ENCODE measurements around the gene C22orf15. TPM values are rescaled to one million over a fixed set of nuclear protein-coding genes. Genes with fewer than 3 reads are reported as not detected.
A peak's percentile ranks its signal among the peaks of the same experiment; 100 is the strongest.
"Not testable (repeated sequence)": the region's sequence is repeated elsewhere in the genome, so short reads cannot be mapped to it uniquely, and the experiment has no call there.

Gene C22orf15
- total and polyA plus RNA-seq, 5 donors from 2014 or later: 0.76 to 1.6 (median 0.88) TPM

- Histone ChIP-seq H3K9me3 (ENCODE audit: control insufficient read depth in 2 of 2, low read length in 2 of 2) (no peaks in the 10 kb centered on the region), H3K4me3 (ENCODE audit: low read depth, low read length) (no peak overlapping the region), H3K36me3 (ENCODE audit: control insufficient read depth, insufficient read depth, low read length) (peaks cover 9% of the 10 kb centered on the region), H3K4me1 (ENCODE audit: control insufficient read depth, insufficient read depth, low read length, poor library complexity, severe bottlenecking) (peaks cover 16% of the 10 kb centered on the region), H3K27ac (ENCODE audit: insufficient read depth, low read length, poor library complexity, severe bottlenecking) (no peak overlapping the region), H3K27me3 (ENCODE audit: control insufficient read depth, insufficient read depth, low read length) (no peaks in the 10 kb centered on the region)
- H3K27ac Mint-ChIP-seq: no peak overlapping the region
- H3K9me3 Mint-ChIP-seq: peaks cover 0 to 2% (median 0%) of the 10 kb centered on the region in 7 donors
- H3K27me3 Mint-ChIP-seq: no peaks in the 10 kb centered on the region
- peaks cover 8% of the 10 kb centered on the region for H3K36me3 Mint-ChIP-seq
- no peak for DNase-seq
- peaks cover 0 to 25% (median 7%) of the 10 kb centered on the region in 4 donors for H3K4me1 Mint-ChIP-seq
- peak overlapping the region; percentile 61 to 84 (median 74) for H3K4me3 Mint-ChIP-seq
- ATAC-seq (ENCODE audit: low read depth in 2 of 2): no peak
Observed at GRCh38 chr22:23718371-23719165, 44.2 kb upstream of the C22orf15 start.

GRCh38 chr22:23720855-23721254, 41.9 kb upstream of the C22orf15 start:
- H3K36me3 ChIP-seq (ENCODE audit: control insufficient read depth, insufficient read depth, low read length): no peaks in the 10 kb centered on the region
- H3K4me3 ChIP-seq (ENCODE audit: low read depth, low read length): no peak overlapping the region
- H3K27ac ChIP-seq (ENCODE audit: insufficient read depth, low read length, poor library complexity, severe bottlenecking): no peak overlapping the region
- ATAC-seq (ENCODE audit: low read depth in 2 of 2) (no peak), DNase-seq (no peak)
- Mint-ChIP-seq H3K36me3 (no peaks in the 10 kb centered on the region), H3K27ac (no peak overlapping the region), H3K4me1 (peaks cover 0 to 11% (median 0%) of the 10 kb centered on the region in 4 donors), H3K4me3 (no peak overlapping the region), H3K9me3 (no peaks in the 10 kb centered on the region), H3K27me3 (peaks cover 6% of the 10 kb centered on the region)
- H3K4me1 ChIP-seq (ENCODE audit: control insufficient read depth, insufficient read depth, low read length, poor library complexity, severe bottlenecking): peaks cover 11% of the 10 kb centered on the region
- no peaks in the 10 kb centered on the region for H3K27me3 ChIP-seq (ENCODE audit: control insufficient read depth, insufficient read depth, low read length)
- H3K9me3 ChIP-seq (ENCODE audit: control insufficient read depth in 2 of 2, low read length in 2 of 2): no peaks in the 10 kb centered on the region

- Histone ChIP-seq H3K4me1 (ENCODE audit: control insufficient read depth, insufficient read depth, low read length, poor library complexity, severe bottlenecking) (peaks cover 2% of the 10 kb centered on the region), H3K4me3 (ENCODE audit: low read depth, low read length) (no peak overlapping the region), H3K27me3 (ENCODE audit: control insufficient read depth, insufficient read depth, low read length) (no peaks in the 10 kb centered on the region), H3K27ac (ENCODE audit: insufficient read depth, low read length, poor library complexity, severe bottlenecking) (no peak overlapping the region), H3K36me3 (ENCODE audit: control insufficient read depth, insufficient read depth, low read length) (no peaks in the 10 kb centered on the region), H3K9me3 (ENCODE audit: control insufficient read depth in 2 of 2, low read length in 2 of 2) (no peaks in the 10 kb centered on the region)
- Mint-ChIP-seq H3K4me1 (peaks cover 0 to 4% (median 0%) of the 10 kb centered on the region in 4 donors), H3K27me3 (peaks cover 12% of the 10 kb centered on the region), H3K36me3 (no peaks in the 10 kb centered on the region), H3K9me3 (no peaks in the 10 kb centered on the region), H3K27ac (no peak overlapping the region), H3K4me3 (no peak overlapping the region)
- DNase-seq: no peak
- ATAC-seq (ENCODE audit: low read depth in 2 of 2): no peak
Observed at GRCh38 chr22:23722160-23722559, 40.6 kb upstream of the C22orf15 start.

DNA sequence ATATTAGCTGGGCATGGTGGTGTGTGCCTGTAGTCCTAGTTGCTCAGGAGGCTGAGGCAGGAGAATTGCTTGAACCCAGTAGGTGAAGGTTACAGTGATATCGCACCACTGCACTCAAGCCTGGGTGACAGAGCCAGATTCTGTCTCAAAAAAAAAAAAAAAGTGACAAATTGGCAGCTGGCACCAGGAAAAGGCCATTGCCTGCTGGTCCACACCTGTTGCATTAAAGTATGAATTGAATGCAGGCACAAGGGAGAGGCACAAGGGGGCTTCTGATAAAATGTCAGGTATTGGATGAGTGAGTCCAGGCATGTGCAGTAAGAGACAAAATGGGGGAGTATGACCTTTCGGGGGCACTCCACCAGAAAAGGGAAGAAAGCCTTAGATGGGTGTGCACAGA, 40.1 kb upstream of the C22orf15 start:
- no peak for ATAC-seq (ENCODE audit: low read depth in 2 of 2)
- Histone ChIP-seq H3K4me3 (ENCODE audit: low read depth, low read length) (no peak overlapping the region), H3K36me3 (ENCODE audit: control insufficient read depth, insufficient read depth, low read length) (no peaks in the 10 kb centered on the region), H3K9me3 (ENCODE audit: control insufficient read depth in 2 of 2, low read length in 2 of 2) (no peaks in the 10 kb centered on the region), H3K27ac (ENCODE audit: insufficient read depth, low read length, poor library complexity, severe bottlenecking) (no peak overlapping the region), H3K27me3 (ENCODE audit: control insufficient read depth, insufficient read depth, low read length) (no peaks in the 10 kb centered on the region), H3K4me1 (ENCODE audit: control insufficient read depth, insufficient read depth, low read length, poor library complexity, severe bottlenecking) (no peaks in the 10 kb centered on the region)
- H3K9me3 Mint-ChIP-seq: no peaks in the 10 kb centered on the region
- no peaks in the 10 kb centered on the region for H3K36me3 Mint-ChIP-seq
- H3K4me3 Mint-ChIP-seq: no peak overlapping the region
- no peaks in the 10 kb centered on the region for H3K4me1 Mint-ChIP-seq
- no peak for DNase-seq
- no peak overlapping the region for H3K27ac Mint-ChIP-seq
- peaks cover 14% of the 10 kb centered on the region for H3K27me3 Mint-ChIP-seq

DNA sequence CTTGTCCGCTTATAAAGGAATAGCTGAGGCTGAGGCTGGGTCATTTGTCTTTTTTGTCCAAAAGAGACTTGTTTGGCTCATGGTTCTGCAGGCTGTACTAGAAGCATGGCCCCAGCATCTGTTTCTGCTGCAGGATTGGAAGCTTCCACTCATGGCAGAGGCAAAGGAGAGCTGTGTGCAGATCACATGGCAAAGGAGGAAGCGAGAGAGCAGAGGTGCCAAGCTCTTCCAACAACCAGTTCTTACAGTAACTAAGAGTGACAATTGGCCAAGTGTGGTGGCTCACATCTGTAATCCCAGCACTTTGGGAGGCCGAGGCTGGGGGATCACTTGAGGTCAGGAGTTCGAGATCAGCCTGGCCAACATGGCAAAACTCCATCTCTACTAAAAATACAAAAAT, 34.7 kb upstream of the C22orf15 start:
- H3K4me3 ChIP-seq (ENCODE audit: low read depth, low read length); ATAC-seq (ENCODE audit: low read depth in 2 of 2); DNase-seq; H3K27me3 ChIP-seq (ENCODE audit: control insufficient read depth, insufficient read depth, low read length); H3K4me1 ChIP-seq (ENCODE audit: control insufficient read depth, insufficient read depth, low read length, poor library complexity, severe bottlenecking); H3K4me3 Mint-ChIP-seq; H3K4me1 Mint-ChIP-seq; H3K36me3 Mint-ChIP-seq; H3K9me3 ChIP-seq (ENCODE audit: control insufficient read depth in 2 of 2, low read length in 2 of 2); H3K9me3 Mint-ChIP-seq; H3K36me3 ChIP-seq (ENCODE audit: control insufficient read depth, insufficient read depth, low read length); H3K27ac ChIP-seq (ENCODE audit: insufficient read depth, low read length, poor library complexity, severe bottlenecking): not testable (repeated sequence)
- Mint-ChIP-seq H3K27me3 (peaks cover 16% of the 10 kb centered on the region), H3K27ac (peak overlapping the region in 1 of 3 donors; percentile 46)

DNA sequence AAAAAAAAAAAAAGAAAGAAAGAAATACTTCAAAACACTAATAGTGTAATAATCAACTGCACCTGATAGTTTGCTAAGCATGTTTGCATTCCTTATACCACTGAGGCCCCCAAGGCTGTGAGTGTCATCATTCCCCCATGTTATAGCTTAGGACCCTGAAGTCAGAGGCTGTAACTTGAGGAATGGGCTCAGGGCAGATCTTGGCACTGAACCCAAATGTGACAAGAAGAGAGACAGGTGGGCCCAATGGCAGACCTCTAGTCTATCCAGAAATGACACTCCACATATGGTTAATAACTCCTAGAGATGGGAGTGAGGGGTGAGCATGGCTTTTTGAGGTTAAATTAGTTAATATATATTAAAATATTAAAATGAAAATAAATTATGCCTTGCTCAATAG, 25.1 kb upstream of the C22orf15 start:
- Histone ChIP-seq H3K36me3 (ENCODE audit: control insufficient read depth, insufficient read depth, low read length) (peaks cover under 1% of the 10 kb centered on the region), H3K27me3 (ENCODE audit: control insufficient read depth, insufficient read depth, low read length) (no peaks in the 10 kb centered on the region), H3K4me1 (ENCODE audit: control insufficient read depth, insufficient read depth, low read length, poor library complexity, severe bottlenecking) (no peaks in the 10 kb centered on the region), H3K9me3 (ENCODE audit: control insufficient read depth in 2 of 2, low read length in 2 of 2) (no peaks in the 10 kb centered on the region), H3K4me3 (ENCODE audit: low read depth, low read length) (no peak overlapping the region), H3K27ac (ENCODE audit: insufficient read depth, low read length, poor library complexity, severe bottlenecking) (no peak overlapping the region)
- DNase-seq (no peak), ATAC-seq (ENCODE audit: low read depth in 2 of 2) (no peak)
- H3K4me3 Mint-ChIP-seq: no peak overlapping the region
- no peaks in the 10 kb centered on the region for H3K27me3 Mint-ChIP-seq
- no peaks in the 10 kb centered on the region for H3K36me3 Mint-ChIP-seq
- H3K27ac Mint-ChIP-seq: no peak overlapping the region
- H3K4me1 Mint-ChIP-seq: no peaks in the 10 kb centered on the region
- H3K9me3 Mint-ChIP-seq: no peaks in the 10 kb centered on the region

- Mint-ChIP-seq H3K27ac (no peak overlapping the region), H3K36me3 (peaks cover 24% of the 10 kb centered on the region), H3K4me1 (peaks cover 0 to 3% (median 0%) of the 10 kb centered on the region in 4 donors), H3K4me3 (no peak overlapping the region), H3K27me3 (no peaks in the 10 kb centered on the region), H3K9me3 (peaks cover 0 to 4% (median 0%) of the 10 kb centered on the region in 7 donors)
- H3K27me3 ChIP-seq (ENCODE audit: control insufficient read depth, insufficient read depth, low read length): no peaks in the 10 kb centered on the region
- H3K36me3 ChIP-seq (ENCODE audit: control insufficient read depth, insufficient read depth, low read length): peaks cover 19% of the 10 kb centered on the region
- no peaks in the 10 kb centered on the region for H3K4me1 ChIP-seq (ENCODE audit: control insufficient read depth, insufficient read depth, low read length, poor library complexity, severe bottlenecking)
- no peak overlapping the region for H3K27ac ChIP-seq (ENCODE audit: insufficient read depth, low read length, poor library complexity, severe bottlenecking)
- DNase-seq (no peak), ATAC-seq (ENCODE audit: low read depth in 2 of 2) (no peak)
- no peak overlapping the region for H3K4me3 ChIP-seq (ENCODE audit: low read depth, low read length)
- H3K9me3 ChIP-seq (ENCODE audit: control insufficient read depth in 2 of 2, low read length in 2 of 2): peaks cover 2 to 4% of the 10 kb centered on the region in 2 experiments
Observed at GRCh38 chr22:23742505-23743264, 20.1 kb upstream of the C22orf15 start.

All from CD4-positive, CD25-positive, alpha-beta regulatory T cell (primary cell).